Brain microvascular endothelial cell (primary cell): ENCODE data around the gene DENND1A.

Experiments used
- DNase-seq: peaks from one replicate; pipeline ENCODE4 v3.0.0-alpha.2; 2020
- H3K27ac ChIP-seq: fragments of 250-450 bp; sonication (Bioruptor Pico); 2 replicates; pipeline ENCODE4 v1.5.1; 2020; ENCODE audit warnings: mild to moderate bottlenecking, moderate library complexity
- H3K27me3 ChIP-seq: fragments of 250-450 bp; sonication (Bioruptor Pico); replicated peaks from 2 replicates; pipeline ENCODE4 v1.5.1; 2020; ENCODE audit warnings: mild to moderate bottlenecking
- H3K36me3 ChIP-seq: fragments of 250-450 bp; sonication (Bioruptor Pico); replicated peaks from 2 replicates; pipeline ENCODE4 v1.5.1; 2020; ENCODE audit warnings: mild to moderate bottlenecking
- H3K4me3 ChIP-seq: 2 replicates; pipeline ENCODE4 v1.5.1; 2011; ENCODE audit warnings: low read depth, mild to moderate bottlenecking, control low read depth, low read length, moderate library complexity
- in situ Hi-C: cut with HindIII; loops from 2 replicates; pipeline ENCODE4 v1.10.0; 2017; ENCODE audit warnings: low sequenced_read_pairs, low pct_ligation_motif_present
- TF ChIP-seq, protein P1 (sequence below): IDR thresholded peaks from 2 replicates; pipeline ENCODE4 v1.5.1; 2011; ENCODE audit warnings: low read depth, mild to moderate bottlenecking, moderate library complexity, low read length, control low read depth, inconsistent platforms; ENCODE audit errors: missing control alignments

Gene DENND1A

GRCh38 chr9:123834218-123834888 is 95.6 kb downstream of the DENND1A start:
- TF ChIP-seq, protein P1, sequence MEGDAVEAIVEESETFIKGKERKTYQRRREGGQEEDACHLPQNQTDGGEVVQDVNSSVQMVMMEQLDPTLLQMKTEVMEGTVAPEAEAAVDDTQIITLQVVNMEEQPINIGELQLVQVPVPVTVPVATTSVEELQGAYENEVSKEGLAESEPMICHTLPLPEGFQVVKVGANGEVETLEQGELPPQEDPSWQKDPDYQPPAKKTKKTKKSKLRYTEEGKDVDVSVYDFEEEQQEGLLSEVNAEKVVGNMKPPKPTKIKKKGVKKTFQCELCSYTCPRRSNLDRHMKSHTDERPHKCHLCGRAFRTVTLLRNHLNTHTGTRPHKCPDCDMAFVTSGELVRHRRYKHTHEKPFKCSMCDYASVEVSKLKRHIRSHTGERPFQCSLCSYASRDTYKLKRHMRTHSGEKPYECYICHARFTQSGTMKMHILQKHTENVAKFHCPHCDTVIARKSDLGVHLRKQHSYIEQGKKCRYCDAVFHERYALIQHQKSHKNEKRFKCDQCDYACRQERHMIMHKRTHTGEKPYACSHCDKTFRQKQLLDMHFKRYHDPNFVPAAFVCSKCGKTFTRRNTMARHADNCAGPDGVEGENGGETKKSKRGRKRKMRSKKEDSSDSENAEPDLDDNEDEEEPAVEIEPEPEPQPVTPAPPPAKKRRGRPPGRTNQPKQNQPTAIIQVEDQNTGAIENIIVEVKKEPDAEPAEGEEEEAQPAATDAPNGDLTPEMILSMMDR: no peak
- Histone ChIP-seq H3K27me3 (no peaks in the 10 kb centered on the region), H3K4me3 (no peak overlapping the region), H3K27ac (no peak overlapping the region), H3K36me3 (no peaks in the 10 kb centered on the region)
- no peak for DNase-seq
- in situ Hi-C loops: no loop called here

GRCh38 chr9:123832858-123833650 is 96.9 kb downstream of the DENND1A start:
- Histone ChIP-seq H3K27me3 (no peaks in the 10 kb centered on the region), H3K4me3 (no peak overlapping the region), H3K27ac (no peak overlapping the region), H3K36me3 (no peaks in the 10 kb centered on the region)
- DNase-seq: no peak
- TF ChIP-seq, protein P1: no peak
- in situ Hi-C loops: no loop called here

DNA sequence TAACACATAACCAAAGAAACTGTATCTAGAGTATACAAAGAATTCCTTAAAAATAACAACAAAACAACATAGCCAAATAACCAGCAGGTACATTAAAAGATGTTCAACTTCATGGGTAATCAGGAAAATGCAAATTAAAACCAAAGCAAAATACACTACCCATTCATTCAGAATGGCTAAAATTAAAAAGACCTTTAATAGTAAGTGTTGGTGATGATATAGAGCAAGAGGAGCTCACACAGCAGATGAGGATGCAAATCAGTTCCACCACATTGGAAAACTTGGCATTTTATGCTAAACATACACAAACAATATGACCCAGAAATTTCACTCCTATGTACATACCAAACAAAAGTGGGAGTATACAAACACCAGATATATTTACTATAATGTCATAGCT is 97.8 kb downstream of the DENND1A start:
- TF ChIP-seq, protein P1: no peak
- in situ Hi-C loops: no loop called here
- no peak overlapping the region for H3K4me3 ChIP-seq

DNA sequence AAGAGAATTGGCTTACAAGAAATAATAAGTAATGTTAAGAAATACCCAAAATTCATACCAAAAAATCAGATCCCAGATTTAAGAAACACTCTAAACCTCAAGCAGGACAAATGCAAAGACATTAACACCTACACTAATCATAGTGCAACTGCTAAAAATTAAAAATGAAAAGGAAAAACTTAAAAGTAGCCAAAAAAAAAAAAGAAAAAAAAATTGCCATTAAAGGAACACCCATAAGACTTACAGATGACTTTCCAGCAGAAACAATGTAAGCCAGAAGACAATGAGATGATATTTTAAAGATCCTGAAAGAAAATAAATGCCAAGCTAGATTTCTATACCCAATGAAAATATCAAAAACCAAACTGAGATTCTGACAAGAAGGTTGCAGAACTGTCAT is 101.5 kb downstream of the DENND1A start:
- Histone ChIP-seq H3K4me3 (no peak overlapping the region), H3K27me3 (no peaks in the 10 kb centered on the region), H3K27ac (no peak overlapping the region), H3K36me3 (no peaks in the 10 kb centered on the region)
- TF ChIP-seq, protein P1: no peak
- in situ Hi-C loops: no loop called here
- no peak for DNase-seq

More for the DNA sequence above, 97.8 kb downstream of the DENND1A start:
- H3K36me3 ChIP-seq: no peaks in the 10 kb centered on the region
- H3K27ac ChIP-seq: no peak overlapping the region
- no peaks in the 10 kb centered on the region for H3K27me3 ChIP-seq
- no peak for DNase-seq

- H3K36me3 ChIP-seq: no peaks in the 10 kb centered on the region
- TF ChIP-seq, protein P1: peak; percentile 51
- no peak overlapping the region for H3K4me3 ChIP-seq
- in situ Hi-C loops: no loop called here
- DNase-seq: peak; percentile 13
- no peak overlapping the region for H3K27ac ChIP-seq
- no peaks in the 10 kb centered on the region for H3K27me3 ChIP-seq
These were observed 104.4 kb downstream of the DENND1A start for GRCh38 chr9:123825342-123826060.
